ENCODE data around the gene CDHR1.
"Not testable (repeated sequence)": the region's sequence is repeated elsewhere in the genome, so short reads cannot be mapped to it uniquely, and the experiment has no call there.

DNA sequence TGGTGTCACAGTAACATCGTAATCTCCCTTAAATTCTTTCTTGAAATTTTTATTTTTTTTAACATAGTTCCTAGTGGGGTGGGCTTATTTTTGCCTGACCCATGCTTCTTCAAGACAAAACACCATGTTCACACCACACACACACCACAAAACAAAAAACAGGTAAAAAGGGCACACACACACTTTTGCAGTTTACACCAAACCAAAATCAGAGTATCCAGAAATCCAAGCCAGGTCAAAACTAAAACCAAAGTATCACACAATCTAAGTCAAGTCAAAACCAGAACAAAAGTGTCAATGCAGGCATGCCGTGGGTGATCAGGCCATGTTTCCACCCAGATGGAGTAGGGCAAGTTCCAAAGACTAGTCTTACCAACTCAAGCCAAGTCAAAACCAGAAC lies 23.1 kb upstream of the CDHR1 start:
- TF ChIP-seq, protein P1, sequence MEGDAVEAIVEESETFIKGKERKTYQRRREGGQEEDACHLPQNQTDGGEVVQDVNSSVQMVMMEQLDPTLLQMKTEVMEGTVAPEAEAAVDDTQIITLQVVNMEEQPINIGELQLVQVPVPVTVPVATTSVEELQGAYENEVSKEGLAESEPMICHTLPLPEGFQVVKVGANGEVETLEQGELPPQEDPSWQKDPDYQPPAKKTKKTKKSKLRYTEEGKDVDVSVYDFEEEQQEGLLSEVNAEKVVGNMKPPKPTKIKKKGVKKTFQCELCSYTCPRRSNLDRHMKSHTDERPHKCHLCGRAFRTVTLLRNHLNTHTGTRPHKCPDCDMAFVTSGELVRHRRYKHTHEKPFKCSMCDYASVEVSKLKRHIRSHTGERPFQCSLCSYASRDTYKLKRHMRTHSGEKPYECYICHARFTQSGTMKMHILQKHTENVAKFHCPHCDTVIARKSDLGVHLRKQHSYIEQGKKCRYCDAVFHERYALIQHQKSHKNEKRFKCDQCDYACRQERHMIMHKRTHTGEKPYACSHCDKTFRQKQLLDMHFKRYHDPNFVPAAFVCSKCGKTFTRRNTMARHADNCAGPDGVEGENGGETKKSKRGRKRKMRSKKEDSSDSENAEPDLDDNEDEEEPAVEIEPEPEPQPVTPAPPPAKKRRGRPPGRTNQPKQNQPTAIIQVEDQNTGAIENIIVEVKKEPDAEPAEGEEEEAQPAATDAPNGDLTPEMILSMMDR (IDR thresholded peaks at IDR 0.05): not testable (repeated sequence)
- not testable (repeated sequence) for TF ChIP-seq POLR2A, POLR2AphosphoS5 (IDR thresholded peaks at IDR 0.05)
